Neural cell (in vitro differentiated cells): ENCODE data around the gene OSBPL8.

ENCODE experiments used
- CTCF ChIP-seq: fragments of 450-650 bp; IDR thresholded peaks from 2 replicates; pipeline ENCODE4 v1.5.1; 2014; ENCODE audit warnings: antibody characterized with exemption, mild to moderate bottlenecking, moderate library complexity; ENCODE audit not compliant: poor library complexity, severe bottlenecking
- EP300 ChIP-seq: fragments of 450-650 bp; conservative IDR thresholded peaks from 2 replicates; pipeline ENCODE4 v1.6.1; 2014; ENCODE audit warnings: antibody characterized with exemption, mild to moderate bottlenecking, moderate library complexity; ENCODE audit not compliant: poor library complexity, severe bottlenecking
- EZH2 ChIP-seq: fragments of 200-600, 300-800 bp; shearing (Covaris generic), sonication (generic); IDR thresholded peaks from 2 replicates; pipeline ENCODE4 v1.6.1; 2014; ENCODE audit warnings: antibody characterized with exemption, low read length, borderline replicate concordance, mild to moderate bottlenecking; ENCODE audit not compliant: insufficient read depth, poor library complexity, severe bottlenecking
- MXI1 ChIP-seq: fragments of 450-650 bp; conservative IDR thresholded peaks from 2 replicates; pipeline ENCODE4 v1.6.1; 2014; ENCODE audit warnings: antibody characterized with exemption, mild to moderate bottlenecking; ENCODE audit not compliant: poor library complexity, severe bottlenecking
- POLR2AphosphoS5 ChIP-seq: IDR thresholded peaks from 2 replicates; pipeline ENCODE4 v1.6.1; 2012
- RAD21 ChIP-seq: fragments of 450-650 bp; conservative IDR thresholded peaks from 2 replicates; pipeline ENCODE4 v1.6.1; 2014; ENCODE audit warnings: antibody characterized with exemption, mild to moderate bottlenecking, moderate library complexity
- REST ChIP-seq: IDR thresholded peaks from 2 replicates; pipeline ENCODE4 v1.6.1; 2012; ENCODE audit warnings: borderline replicate concordance
- SMC3 ChIP-seq: fragments of 450-650 bp; conservative IDR thresholded peaks from 2 replicates; pipeline ENCODE4 v1.6.1; 2014; ENCODE audit warnings: antibody characterized with exemption, mild to moderate bottlenecking, moderate library complexity; ENCODE audit not compliant: poor library complexity

- TF ChIP-seq EP300 (no peak), REST (no peak), POLR2AphosphoS5 (no peak), CTCF (no peak), RAD21 (no peak), MXI1 (no peak), SMC3 (no peak), EZH2 (no peak)
Measured at GRCh38 chr12:76451528-76451927, 108.0 kb downstream of the OSBPL8 start.
